ENCODE data around the gene PLXNA4. TPM values are rescaled to one million over a fixed set of nuclear protein-coding genes. Genes with fewer than 3 reads are reported as not detected.

PLXNA4 gene
- total and polyA plus RNA-seq, 12 donors = 0.83 to 17.0 (median 11.5) TPM

DNA sequence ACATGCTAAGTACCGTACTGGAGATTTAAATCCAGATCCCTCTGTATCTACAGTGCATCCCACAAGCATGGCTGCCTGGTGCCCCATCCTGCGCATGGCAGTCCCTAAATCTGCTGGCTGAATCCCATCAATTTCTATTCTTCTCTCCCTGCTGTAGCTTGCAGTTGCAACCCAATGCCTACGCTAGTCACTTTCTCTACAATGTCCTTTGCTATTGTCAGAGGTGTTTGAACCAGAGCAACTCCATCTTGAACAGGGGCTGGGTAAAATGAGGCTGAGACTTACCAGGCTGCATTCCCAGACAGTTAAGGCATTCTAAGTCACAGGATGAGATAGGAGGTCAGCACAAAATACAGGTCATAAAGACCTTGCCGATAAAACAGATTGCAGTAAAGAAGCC, 461.2 kb downstream of the PLXNA4 start:
- no peak for ATAC-seq
- Histone ChIP-seq H3K9me3 (no peaks in the 10 kb centered on the region), H3K4me1 (no peaks in the 10 kb centered on the region), H3K36me3 (no peaks in the 10 kb centered on the region), H3K27ac (no peak overlapping the region), H3K27me3 (no peaks in the 10 kb centered on the region), H3K4me3 (no peak overlapping the region)
- 91 to 96% methylated on average over 4 of the region's 4 CpGs for WGBS, 2 donors
- no peak for DNase-seq
- TF ChIP-seq, protein P1, sequence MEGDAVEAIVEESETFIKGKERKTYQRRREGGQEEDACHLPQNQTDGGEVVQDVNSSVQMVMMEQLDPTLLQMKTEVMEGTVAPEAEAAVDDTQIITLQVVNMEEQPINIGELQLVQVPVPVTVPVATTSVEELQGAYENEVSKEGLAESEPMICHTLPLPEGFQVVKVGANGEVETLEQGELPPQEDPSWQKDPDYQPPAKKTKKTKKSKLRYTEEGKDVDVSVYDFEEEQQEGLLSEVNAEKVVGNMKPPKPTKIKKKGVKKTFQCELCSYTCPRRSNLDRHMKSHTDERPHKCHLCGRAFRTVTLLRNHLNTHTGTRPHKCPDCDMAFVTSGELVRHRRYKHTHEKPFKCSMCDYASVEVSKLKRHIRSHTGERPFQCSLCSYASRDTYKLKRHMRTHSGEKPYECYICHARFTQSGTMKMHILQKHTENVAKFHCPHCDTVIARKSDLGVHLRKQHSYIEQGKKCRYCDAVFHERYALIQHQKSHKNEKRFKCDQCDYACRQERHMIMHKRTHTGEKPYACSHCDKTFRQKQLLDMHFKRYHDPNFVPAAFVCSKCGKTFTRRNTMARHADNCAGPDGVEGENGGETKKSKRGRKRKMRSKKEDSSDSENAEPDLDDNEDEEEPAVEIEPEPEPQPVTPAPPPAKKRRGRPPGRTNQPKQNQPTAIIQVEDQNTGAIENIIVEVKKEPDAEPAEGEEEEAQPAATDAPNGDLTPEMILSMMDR (IDR thresholded peaks at IDR 0.05) = no peak
- intact Hi-C loops (cut with DNase I) = no loop called here

DNA sequence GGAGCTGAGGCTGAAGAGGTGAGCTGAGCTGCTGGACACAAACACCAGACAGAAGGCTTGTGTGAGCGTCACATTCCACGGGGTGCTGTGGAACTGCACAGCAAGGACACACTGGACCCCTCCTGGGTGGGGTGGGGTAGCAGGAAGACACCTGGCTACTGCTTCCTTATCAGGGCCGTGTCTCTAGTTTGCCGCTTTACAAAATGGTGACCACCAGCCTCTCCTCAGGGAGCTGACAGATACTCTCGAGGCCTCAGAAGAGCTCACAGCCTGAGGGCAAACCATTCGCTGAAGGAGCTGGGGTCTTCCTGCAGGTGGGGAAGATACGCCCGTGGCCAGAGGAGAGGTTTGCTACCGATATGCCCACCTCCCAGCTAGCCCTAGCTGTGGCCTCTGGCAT, 461.9 kb downstream of the PLXNA4 start:
- no peak for ATAC-seq
- Histone ChIP-seq H3K27me3 (no peaks in the 10 kb centered on the region), H3K9me3 (no peaks in the 10 kb centered on the region), H3K4me1 (no peaks in the 10 kb centered on the region), H3K27ac (no peak overlapping the region), H3K4me3 (no peak overlapping the region), H3K36me3 (no peaks in the 10 kb centered on the region)
- 91 to 93% methylated on average over 9 of the region's 9 CpGs for WGBS, 2 donors
- TF ChIP-seq, protein P1 (IDR thresholded peaks at IDR 0.05) = no peak
- intact Hi-C loops (cut with DNase I) = no loop called here
- DNase-seq = no peak

DNA sequence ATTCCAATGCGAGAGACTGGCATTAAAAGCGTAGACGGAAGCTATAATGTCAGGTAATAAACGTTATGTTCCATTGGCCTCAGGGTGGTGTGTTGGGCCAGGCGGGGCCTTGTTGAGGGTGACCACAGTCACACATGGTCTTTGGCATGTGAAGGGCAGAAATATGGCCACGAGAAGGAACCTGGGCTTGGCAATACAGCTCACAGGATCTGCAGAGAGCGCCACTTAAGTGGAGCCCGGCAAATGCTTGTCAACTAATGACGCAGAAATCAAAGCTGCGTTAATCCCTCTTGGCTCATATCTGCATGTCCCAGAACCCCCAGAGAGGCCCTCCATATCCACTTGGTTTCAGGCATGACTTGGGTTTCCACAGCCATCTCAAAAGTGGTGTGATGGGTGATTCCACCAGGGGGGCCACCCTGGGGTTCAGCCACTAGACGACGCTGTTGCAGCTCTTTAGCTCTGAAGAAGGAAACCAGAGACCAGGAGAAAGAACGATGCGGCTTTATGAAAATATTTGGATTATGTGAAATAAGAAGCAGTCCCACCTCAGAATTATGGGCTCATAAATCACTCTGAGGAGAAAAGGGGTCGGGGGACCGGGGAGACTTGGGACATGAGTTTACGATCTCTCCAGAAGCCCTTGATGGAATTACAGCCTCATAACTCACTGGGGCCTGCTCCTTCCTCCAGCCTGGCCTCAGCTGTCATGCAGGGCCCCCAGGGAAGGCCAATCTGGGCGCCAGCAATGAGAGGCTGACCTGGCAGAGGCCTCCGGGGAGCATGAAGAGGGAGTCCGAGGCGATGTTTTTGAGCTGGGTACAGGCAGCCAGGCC, 462.5 kb downstream of the PLXNA4 start:
- intact Hi-C loops (cut with DNase I) = no loop called here
- Histone ChIP-seq H3K27me3 (peaks cover 0 to under 1% (median 0%) of the 10 kb centered on the region in 7 donors), H3K36me3 (no peaks in the 10 kb centered on the region), H3K4me3 (no peak overlapping the region), H3K27ac (no peak overlapping the region), H3K9me3 (no peaks in the 10 kb centered on the region), H3K4me1 (no peaks in the 10 kb centered on the region)
- TF ChIP-seq, protein P1 (IDR thresholded peaks at IDR 0.05) = no peak
- ATAC-seq = no peak
- no peak for DNase-seq
- 88 to 95% methylated on average over 21 of the region's 21 CpGs for WGBS, 2 donors

DNA sequence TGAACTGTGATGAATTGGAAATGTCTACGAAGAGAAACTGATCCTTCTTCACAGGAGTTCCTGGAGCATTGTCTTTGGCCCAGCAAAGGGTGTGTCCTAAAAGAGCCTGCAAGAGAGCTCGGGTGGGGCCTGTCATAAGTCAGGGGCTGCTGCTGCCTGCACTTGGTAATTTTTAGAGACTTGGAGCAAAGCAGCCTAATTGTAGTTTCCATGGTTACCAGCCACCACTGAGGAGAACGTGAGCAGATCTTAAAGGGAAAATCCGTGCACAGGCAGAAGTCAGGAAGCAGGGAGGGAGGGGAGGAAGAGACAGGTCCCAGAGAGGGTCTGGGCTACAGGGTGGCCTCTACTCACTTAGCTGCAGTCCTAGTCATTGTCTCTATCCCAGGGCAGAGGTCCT, 463.6 kb downstream of the PLXNA4 start:
- Histone ChIP-seq H3K27ac (no peak overlapping the region), H3K9me3 (no peaks in the 10 kb centered on the region), H3K4me1 (no peaks in the 10 kb centered on the region), H3K27me3 (peaks cover 0 to 4% (median 0%) of the 10 kb centered on the region in 7 donors), H3K4me3 (no peak overlapping the region), H3K36me3 (no peaks in the 10 kb centered on the region)
- intact Hi-C loops (cut with DNase I) = no loop called here
- TF ChIP-seq, protein P1 (IDR thresholded peaks at IDR 0.05) = no peak
- ATAC-seq (no peak), DNase-seq (no peak)
- 64 to 73% methylated on average over 4 of the region's 4 CpGs for WGBS, 2 donors

Measured in heart right ventricle (tissue), 16 donors.